Erythroblast (primary cell): ENCODE results near the gene CCDC188.
"Not testable (repeated sequence)": the region's sequence is repeated elsewhere in the genome, so short reads cannot be mapped to it uniquely, and the experiment has no call there.

Experiments used
- DNase-seq, 2 experiments: peaks; one replicate each; lab custom pipeline; 2025; lab: John Stamatoyannopoulos, UW
- GATA1 ChIP-seq: IDR thresholded peaks from 2 replicates; pipeline ENCODE4 v1.6.1; 2011; ENCODE audit warnings: low read depth, mild to moderate bottlenecking, control low read depth, low read length, moderate library complexity
- POLR2A ChIP-seq: IDR thresholded peaks from 2 replicates; pipeline ENCODE4 v1.6.1; 2011; ENCODE audit warnings: mild to moderate bottlenecking, low read length

The CCDC188 gene

DNA sequence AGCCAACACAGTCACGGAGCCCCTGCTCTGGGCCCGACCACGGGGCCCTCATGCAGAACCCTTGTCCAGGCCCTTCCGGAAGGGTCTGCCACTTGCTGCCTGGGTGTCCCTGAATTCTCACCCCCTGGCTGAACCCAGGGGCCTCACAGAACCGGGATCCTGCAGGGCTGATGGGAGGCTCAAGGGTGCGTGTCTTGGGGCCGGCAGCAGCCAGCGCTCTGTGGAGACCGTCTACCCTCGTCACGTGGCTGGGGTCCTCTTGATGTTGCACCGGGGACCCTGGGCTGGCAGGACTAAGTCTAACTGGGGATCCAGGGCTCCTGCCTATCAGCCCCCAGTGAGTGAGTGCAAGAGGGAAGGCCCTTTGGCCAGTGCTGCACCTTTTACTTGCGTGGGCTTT, 19.3 kb upstream of the CCDC188 start:
- no peak for DNase-seq
- TF ChIP-seq POLR2A (no peak), GATA1 (no peak)

DNA sequence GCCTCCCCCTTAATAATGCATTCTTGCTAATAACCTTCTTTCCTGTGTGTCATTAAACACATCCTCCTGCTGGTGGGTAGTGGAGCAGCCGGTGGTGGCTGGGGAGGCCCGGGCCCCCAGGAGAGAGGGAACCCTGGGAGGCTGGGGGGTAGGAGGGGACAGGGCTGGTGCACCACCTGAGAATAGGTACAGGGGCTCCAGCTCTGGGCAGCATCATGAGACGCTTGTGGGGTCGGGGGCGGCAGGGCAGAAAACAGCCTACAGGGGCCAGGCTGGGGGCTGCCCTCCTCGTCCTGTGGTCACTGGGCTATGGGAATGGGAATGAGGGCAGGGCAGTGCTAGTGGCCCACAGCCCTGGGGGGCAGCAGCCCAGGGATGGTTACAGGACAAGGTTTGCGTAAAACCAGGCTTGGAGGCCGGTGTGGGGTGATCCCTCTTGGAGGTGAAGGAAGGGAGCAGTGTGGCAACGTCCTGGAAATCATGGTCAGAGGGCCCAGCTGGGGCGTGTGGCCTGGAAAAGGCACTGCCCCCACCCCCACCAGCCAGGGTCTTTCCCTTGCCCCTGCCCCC, 18.5 kb upstream of the CCDC188 start:
- TF ChIP-seq POLR2A, result no peak
- no peak for TF ChIP-seq GATA1
- no peak for DNase-seq

GRCh38 chr22:20167643-20168322, 16.9 kb upstream of the CCDC188 start:
- DNase-seq, result no peak

GRCh38 chr22:20166703-20167102, 15.8 kb upstream of the CCDC188 start:
- TF ChIP-seq POLR2A, result no peak
- no peak for TF ChIP-seq GATA1
- no peak for DNase-seq

More at GRCh38 chr22:20167643-20168322, 16.9 kb upstream of the CCDC188 start:
- TF ChIP-seq GATA1 (no peak), POLR2A (no peak)

- no peak for DNase-seq
- TF ChIP-seq POLR2A, result no peak
- no peak for TF ChIP-seq GATA1
Observed at GRCh38 chr22:20165913-20166312, 15.1 kb upstream of the CCDC188 start.

DNA sequence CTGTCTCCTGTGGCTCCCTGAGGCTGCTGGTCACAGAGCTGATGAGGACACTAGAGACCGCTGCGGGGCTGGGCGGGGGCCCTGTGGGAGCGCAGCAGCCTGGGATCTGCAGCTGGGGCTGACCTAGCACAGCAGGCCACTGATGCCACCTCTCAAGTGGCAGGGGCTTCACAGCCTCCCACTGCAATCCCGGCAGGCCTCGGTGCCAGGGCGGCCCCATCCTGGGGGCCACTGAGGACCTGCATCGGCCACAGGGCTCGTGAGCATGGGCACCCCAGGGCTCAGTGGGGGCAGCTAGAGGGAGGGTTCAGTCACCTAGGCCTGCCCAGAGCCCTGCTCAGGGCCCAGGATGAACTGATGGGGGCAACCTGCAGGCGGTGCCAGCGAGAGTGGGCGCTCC, 14.6 kb upstream of the CCDC188 start:
- no peak for DNase-seq
- TF ChIP-seq GATA1 (no peak), POLR2A (no peak)

DNA sequence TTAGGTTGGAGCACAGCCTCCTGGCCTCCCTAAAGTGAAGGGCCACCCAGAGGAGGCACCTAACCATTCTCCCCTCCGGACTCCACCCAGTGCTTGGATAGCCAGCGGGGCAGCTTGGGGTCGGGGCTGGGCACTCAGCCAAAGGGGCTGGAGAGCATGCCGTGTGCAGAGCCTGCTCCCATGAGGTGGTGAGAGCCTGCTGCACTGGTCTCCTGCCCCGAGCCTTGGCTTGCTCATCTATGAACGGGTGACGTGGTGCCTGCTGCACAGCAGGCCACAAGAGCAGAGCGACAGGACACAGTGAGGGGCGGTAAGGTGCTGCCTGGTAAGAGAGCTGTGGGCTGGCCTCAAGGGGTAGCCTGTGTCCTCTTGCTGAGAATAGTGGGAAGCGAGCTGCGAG, 14.0 kb upstream of the CCDC188 start:
- no peak for TF ChIP-seq POLR2A
- TF ChIP-seq GATA1, result no peak
- no peak for DNase-seq

DNA sequence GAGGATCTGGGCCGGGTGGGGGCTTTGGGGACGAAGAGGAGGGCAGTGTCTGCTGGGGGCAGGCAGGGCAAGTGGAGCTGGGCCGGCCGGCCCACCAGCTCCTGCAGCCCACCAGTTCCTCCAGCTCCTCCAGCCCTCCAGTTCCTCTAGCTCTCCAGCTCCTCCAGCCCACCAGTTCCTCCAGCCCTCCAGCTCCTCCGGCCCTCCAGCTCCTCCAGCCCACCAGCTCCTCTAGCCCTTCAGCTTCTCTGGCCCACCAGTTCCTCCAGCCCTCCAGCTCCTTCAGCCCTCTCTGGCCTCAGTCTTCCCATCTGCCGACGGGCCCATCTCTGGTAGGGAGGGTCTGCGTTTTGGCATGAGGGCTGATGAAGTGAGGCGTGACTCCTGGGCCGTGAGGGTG, 9.2 kb upstream of the CCDC188 start:
- TF ChIP-seq GATA1, result no peak
- no peak for TF ChIP-seq POLR2A
- no peak for DNase-seq

- DNase-seq, result not testable (repeated sequence)
Observed at GRCh38 chr22:20159531-20159930, 8.7 kb upstream of the CCDC188 start.

DNA sequence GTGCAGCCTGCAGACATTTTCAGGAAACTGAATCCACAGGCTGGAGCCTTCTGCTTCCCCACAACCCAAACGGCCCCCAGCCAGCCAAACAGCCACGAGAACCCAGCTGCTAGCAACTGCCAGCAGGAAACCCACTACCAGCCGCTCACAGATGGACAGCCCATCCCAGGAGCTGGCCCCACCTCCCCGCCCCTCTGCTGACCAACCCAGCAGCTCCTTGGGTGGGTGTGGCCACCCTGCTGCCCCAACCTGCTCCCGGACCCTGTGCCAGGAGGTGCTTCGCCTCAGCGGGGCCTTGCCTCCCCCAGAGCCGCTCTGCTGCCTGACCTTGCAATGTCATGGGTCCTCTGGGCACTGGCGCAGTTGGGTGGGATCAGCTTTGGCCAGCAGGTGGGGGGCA, 8.2 kb upstream of the CCDC188 start:
- TF ChIP-seq POLR2A (no peak), GATA1 (no peak)

DNA sequence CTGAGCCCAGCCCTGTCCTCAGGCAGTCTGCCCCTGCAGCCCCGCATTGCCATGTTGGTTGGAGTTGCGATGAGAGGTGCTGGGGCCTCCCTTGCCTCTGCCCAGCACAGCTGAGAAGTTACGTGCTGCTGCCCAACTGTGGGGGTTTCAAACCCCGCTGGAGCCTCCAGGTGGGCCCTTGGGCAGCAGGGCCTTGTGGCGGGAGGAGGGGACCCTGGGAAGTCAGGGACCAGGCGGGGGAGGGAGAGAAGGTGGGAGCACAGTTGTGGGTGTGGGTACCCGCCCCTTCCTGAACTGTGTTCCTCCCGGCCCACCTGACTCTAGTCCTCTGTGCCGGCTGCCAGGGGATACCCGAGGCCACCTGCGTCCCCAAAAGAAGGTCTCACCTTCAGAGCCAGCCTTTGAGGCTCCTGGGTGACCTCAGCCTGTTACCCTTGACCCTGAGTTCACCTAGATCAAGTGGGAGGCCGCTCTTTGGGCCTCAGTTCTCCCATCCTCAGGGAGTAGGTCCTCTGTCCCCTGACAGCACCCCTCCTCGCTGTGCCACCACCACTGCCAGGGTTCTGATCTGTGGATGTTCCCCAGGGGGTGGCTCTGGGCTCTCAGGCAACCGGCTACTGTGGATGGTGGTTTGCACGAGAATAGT, 7.7 kb upstream of the CCDC188 start:
- TF ChIP-seq POLR2A, result no peak
- TF ChIP-seq GATA1, result no peak
- no peak for DNase-seq

More for the DNA sequence above, 8.2 kb upstream of the CCDC188 start:
- DNase-seq, result no peak

DNA sequence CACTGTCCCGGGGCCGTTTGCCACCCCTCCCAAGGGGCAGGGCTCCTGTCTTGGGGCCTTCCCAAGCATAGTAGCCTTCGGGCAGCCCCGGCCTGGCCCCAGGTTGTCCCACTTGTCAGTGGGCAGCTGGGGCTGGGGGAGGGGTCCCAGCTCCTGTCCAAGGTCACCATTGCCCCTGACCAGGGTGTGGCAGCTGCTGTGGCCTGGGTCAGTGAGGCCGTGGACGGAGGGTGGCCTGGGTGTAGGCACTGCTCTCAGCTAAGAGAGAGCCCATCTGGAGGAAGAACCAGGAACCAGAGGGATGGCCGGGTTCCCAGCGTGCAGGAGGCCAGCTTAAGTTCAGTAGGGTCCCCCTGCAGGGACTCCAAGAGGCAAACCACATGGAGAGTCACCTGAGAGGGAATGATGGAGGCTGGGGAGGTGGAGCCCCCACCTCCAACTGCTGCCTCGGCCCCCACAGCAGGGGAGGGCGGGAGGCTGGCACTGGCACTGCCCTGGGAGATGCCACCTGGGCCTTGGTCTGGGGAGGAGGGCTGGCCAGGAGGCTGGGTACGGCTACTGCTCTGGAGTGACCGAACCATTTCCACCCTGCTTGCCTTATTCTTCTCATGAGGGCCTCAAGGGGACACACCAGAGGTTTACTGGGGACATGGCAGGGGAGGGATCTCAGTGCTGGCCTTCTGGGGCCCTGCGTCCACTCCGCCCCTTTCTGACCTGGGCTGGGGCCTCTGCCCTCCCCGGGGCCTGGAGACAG, 6.8 kb upstream of the CCDC188 start:
- no peak for TF ChIP-seq POLR2A
- no peak for TF ChIP-seq GATA1
- no peak for DNase-seq

DNA sequence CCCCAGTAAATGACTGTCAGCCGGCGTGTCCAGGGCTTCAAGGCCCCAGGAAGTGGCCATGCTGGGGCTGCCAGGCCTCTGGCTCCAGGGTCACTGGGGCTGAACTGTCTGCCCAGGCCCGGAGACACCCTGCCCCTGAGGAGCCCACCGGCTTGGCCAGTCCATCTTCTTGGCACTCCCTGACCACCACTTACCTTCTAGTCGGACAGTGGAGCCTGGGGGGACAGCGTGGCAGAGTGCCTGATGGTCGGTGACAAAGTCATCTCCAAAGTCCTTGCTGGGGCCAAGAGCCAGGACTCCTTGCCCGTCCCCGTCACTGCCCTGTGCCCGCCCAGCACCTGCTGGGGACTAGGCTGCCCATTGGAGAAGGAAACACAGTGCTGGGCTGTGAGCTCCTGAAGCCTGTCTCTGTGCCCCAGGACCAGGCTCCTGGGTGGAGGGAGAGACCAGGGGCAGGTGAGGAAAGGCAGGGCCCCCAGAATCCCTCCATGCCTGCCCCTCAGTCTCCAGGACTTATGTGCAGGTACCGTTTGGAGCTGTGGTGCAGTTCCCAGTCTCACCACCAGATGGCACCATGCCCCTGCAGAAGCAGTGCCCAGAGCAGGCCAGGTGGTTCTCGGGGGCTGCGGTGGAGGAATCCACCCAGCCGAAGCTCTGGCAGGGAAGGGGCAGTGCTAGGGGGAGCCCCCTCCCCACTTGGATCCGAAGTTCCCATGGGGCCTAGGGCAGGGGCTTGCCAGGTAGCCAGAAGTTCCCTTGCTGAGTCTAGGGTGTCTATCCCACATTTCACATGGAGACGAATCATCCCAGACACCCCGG, 6.0 kb upstream of the CCDC188 start:
- no peak for TF ChIP-seq POLR2A
- peak; percentile 78 to 91 for DNase-seq
